Superior temporal gyrus (tissue), 1 donor: Measurements from ENCODE around the gene L1TD1.
"Not testable (repeated sequence)": the region's sequence is repeated elsewhere in the genome, so short reads cannot be mapped to it uniquely, and the experiment has no call there.

ENCODE experiments used
- DNase-seq: peaks from one replicate; pipeline ENCODE4 v3.0.0-alpha.2; 2016; ENCODE audit errors: extremely low spot score

Gene L1TD1, protein sequence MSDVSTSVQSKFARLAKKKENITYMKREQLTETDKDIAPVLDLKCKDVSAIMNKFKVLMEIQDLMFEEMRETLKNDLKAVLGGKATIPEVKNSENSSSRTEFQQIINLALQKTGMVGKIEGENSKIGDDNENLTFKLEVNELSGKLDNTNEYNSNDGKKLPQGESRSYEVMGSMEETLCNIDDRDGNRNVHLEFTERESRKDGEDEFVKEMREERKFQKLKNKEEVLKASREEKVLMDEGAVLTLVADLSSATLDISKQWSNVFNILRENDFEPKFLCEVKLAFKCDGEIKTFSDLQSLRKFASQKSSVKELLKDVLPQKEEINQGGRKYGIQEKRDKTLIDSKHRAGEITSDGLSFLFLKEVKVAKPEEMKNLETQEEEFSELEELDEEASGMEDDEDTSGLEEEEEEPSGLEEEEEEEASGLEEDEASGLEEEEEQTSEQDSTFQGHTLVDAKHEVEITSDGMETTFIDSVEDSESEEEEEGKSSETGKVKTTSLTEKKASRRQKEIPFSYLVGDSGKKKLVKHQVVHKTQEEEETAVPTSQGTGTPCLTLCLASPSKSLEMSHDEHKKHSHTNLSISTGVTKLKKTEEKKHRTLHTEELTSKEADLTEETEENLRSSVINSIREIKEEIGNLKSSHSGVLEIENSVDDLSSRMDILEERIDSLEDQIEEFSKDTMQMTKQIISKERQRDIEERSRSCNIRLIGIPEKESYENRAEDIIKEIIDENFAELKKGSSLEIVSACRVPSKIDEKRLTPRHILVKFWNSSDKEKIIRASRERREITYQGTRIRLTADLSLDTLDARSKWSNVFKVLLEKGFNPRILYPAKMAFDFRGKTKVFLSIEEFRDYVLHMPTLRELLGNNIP

GRCh38 chr1:62194651-62195544, at the start of gene L1TD1:
Gene L1TD1, plus strand, starts transcription at chr1:62194849. Its CDS starts 11,780 bp downstream, at chr1:62206629.
- DNase-seq: no peak

DNA sequence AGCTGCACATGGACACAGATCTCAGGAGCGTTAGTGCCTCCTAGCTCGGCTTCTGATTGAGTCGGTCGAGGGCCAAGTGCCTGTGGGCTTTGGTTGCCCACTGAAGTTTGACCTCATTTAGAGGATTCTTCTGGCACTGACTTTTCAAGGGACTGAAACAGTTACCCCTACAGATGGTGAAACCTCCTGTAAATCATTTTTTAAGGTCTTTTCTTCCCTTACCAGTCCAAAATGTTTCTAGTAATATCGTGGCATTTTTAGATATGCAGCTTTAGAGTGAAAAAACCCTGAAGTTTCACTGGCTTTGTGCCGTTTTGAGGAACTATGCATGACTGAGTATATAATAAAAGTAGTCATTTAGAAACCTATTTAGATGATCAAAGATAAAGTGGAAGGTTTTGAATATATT, 34.7 kb upstream of the L1TD1 start:
- DNase-seq: no peak

GRCh38 chr1:62161711-62162110, 32.9 kb upstream of the L1TD1 start:
- no peak for DNase-seq

- not testable (repeated sequence) for DNase-seq
These were observed 24.3 kb upstream of the L1TD1 start for GRCh38 chr1:62170380-62170779.

DNA sequence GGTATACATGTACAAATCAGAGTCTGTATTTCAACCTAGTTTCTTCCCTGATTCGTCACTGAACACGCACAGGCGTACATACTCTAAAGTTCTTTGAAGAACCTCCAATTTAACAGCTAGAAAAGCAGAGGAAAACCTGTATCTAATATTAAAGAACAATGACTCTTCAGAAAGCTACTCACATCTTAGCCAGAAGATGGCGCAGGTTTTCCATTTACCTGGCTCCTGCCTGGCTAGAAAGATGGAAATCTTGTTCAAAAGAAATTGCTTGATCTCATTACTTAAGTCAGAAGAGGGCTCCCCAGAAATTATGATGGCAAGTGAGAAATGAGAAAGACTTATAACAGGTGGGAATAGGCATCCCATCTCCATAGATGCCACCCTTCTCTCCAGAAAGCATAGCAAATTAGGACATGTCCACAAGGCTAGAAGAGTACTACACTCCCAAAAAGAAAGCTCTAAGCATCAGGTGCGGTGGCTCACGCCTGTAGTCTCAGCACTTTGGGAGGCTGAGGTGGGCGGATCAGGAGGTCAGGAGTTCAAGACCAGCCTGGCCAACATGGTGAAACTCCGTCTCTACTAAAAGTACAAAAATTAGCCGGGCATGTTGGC, 19.0 kb upstream of the L1TD1 start:
- peak; percentile 85 for DNase-seq

DNA sequence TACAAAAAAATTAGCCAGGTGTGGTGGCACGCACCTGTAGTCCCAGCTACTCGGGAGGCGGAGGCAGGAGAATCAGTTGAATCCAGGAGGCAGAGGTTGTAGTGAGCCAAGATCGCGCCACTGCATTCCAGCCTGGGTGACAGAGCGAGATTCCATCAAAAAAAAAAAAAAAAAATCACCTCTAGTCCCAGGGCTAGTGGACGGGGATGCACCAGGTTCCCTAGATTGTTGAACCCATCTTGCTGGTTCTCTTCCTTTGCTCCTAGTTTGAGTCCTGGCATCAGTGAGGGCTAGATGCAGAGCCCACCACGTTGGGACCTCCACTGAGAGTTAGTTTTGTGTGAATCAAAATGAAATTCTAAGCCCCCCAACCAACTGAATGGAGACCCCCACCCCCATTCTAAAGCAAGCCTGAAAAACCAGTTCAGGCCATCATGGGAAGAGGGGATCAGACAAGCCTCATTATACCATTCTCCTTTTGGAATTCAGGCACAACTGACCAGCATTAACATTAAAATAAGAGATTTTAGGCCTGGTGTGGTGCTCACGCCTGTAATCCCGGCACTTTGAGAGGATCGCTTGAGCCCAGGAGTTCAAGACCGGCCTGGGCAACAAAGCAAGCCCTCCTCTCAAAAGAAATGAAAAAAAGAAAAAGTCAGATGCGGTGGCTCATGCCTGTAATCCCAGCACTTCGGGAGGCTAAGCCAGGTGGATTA, 17.9 kb upstream of the L1TD1 start:
- no peak for DNase-seq

DNA sequence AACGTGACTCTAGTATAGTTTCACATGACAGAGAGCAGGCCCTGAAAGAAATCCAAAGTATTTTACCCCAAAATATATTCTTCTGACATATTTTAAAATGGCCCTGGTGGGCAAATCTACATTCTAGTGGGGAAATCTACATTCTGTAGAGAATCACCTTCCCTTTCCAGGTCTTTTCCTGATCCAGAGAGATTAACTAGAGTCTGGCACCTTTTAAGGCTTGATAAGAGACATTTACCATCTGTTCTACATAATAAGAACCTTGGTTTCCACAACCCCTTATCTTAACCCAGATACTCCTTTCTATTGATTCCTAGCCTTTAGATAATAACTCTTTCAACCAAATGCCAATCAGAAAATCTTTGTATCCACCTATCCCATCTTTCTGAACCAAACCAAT, 17.0 kb upstream of the L1TD1 start:
- DNase-seq: no peak

DNA sequence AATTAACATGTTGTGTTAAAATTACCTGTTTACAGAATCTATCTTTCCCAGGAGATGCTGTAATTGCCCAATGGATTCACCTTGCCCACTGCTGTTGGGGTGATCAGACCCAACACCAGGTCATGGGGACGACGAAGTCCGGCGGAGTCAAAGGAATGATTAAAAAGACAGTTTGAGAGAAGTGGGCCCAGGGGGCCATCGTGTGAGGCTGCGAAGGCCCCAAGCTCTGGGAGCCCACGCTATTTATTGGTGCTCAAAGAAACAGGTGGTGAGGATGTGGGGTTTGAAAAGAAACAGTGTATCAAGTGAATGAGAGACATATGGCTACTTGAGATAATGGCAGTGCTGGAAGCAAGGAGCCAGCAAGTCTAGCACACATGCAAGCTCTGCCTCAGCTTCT, 16.3 kb upstream of the L1TD1 start:
- DNase-seq: no peak

DNA sequence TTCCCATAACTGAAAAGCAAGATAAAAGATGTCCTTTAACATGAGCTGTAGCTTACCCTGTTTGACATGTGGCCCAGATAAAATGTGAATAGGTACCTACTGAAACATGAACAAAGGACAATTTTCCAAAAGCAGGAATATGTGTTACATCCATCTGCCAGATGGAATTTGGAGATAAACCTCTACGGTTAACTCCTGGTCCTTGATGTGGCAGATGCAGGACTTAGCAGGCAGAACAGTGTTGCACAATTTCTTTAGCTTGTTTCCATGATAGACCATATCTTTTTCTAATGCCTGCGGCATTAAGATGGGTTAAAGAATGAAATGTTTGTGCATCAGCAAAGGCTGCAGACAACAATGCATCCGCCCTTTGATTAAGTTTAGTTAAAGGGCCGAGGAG, 14.6 kb upstream of the L1TD1 start:
- not testable (repeated sequence) for DNase-seq

DNA sequence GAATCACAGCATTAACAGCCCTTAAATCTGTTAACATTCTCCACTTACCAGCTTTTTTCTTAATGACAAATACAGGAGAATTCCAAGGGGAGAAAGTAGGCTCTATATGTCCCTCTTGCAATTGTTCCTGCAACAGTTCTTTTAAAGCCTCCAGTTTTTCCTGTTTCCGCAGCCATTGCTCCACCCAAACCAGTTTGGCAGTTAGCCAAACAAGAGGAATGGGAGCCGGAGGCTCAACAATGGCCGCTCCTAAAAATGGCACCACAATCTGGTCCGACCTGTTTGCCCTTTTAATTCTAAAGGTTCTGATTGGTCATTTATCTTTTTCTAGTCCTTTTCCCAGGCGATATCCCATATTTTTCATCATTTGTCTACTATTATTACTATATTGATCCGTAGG, 14.0 kb upstream of the L1TD1 start:
- no peak for DNase-seq

DNA sequence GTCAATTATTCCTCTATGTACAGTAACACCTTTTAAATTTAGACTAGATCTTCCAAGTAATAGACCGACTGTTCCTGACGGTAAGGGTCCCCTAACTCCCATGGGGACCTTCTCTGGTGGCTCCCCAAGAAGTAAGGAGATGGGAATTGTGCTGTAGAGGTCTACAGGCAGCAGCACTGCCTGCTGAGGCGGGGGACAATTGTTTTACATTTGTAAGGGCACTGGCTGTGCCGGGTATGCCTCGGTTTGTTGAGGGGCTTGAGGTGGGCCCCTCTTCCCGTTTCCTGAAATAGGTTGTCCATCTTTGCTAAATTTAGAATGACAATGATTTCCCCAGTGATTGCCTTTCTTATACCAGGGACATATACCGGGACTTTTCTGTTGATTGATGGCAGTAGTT, 13.1 kb upstream of the L1TD1 start:
- DNase-seq: no peak

DNA sequence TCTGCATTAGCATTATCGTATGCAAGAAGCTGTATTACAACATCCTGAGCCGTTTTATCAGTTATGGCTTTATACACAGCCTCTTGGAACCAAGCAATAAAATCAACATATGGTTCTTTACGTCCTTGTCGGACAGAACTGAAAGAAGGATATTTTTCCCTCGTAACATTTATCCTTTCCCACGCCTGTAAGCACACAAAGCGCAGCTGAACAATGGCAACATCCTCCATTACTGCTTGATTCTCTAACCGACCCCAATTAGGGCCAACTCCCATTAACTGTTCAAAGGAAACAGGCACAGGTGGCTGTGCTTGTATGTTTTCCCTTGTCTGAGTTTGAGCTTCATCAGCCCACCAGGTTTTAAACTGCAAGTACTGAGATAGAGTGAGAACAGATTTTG, 12.5 kb upstream of the L1TD1 start:
- DNase-seq: not testable (repeated sequence)

- DNase-seq: not testable (repeated sequence)
These were observed 11.3 kb upstream of the L1TD1 start for GRCh38 chr1:62183164-62184020.

DNA sequence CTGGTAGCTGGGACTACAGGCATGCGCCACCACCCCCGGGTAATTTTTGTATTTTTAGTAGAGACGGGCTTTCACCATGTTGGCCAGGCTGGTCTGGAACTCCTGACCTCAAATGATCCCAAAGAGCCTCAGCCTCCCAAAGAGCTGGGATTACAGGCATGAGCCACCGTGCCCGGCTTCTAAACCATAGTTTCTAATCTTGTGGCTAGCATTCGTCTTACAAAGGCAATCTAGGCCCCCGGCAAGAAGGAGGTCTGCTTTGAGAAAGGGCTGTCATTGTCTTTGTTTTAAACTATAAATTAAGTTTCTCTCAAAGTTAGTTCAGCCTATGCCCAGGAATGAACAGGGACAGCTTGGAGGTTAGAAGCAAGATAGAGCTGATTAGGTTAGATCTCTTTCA, 10.3 kb upstream of the L1TD1 start:
- DNase-seq: no peak

DNA sequence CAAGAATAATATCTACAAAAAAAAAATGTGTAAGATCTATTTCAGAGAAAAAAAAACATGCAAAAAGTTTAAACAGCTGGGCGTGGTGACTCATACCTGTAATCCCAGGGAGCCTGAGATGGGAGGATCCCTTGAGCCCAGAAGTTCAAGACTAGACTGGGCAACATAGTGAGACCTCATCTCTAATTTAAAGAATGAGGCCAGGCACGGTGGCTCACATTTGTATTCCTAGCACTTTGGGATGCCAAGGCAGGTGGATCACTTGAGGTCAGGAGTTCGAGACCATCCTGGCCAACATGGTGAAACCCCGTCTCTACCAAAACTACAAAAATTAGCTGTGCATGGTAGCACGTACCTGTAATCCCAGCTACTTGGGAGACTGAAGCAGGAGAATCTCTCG, 9.4 kb upstream of the L1TD1 start:
- DNase-seq: not testable (repeated sequence)

DNA sequence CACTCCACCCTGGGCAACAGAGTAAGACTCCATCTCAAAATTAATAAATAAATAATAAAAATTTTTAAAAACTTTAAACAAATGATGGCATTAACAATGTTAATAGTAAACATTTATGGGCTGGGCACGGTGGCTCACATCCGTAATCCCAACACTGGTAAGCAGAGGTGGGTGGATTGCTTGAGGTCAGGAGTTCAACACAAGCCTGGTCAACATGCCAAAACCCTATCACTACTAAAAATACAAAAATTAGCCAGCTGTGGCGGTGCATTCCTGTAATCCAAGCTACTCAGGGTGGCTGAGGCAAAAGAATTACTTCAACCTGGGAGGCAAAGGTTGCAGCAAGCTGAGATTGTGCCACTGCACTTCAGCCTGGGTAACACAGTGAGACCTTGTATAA, 9.0 kb upstream of the L1TD1 start:
- DNase-seq: no peak

GRCh38 chr1:62187548-62187947, 7.1 kb upstream of the L1TD1 start:
- no peak for DNase-seq

GRCh38 chr1:62188111-62188510, 6.5 kb upstream of the L1TD1 start:
- no peak for DNase-seq

DNA sequence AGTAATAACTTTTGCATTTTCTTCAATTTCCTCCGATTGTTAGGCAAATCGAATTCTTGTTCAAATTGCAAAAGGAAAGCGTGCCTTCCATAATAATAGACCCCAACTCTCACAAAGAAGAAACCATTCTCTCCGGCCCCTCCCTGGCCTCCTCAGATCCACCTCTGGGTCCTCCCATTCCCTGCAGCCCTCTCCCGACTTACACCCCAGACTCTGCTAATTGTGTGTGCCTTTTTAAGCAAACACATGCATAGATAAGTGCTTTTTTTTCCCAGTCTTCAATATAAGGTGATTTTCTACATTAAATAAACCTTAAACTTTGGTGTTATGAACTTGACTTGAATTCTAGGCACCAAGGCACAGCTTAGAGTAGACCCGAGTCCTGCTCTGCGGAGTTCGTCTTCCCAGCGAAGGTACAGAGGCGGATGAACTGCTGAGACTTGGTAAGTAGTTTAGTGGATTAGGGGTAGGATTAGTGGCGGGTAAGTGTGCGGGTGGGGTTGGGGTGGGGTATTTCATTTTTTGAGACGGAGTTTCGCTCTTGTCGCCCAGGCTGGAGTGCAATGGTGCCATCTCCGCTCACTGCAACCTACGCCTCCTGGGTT, 1.5 kb downstream of the L1TD1 start:
- no peak for DNase-seq
